Measurements from ENCODE around the gene UQCR10.

- TF ChIP-seq, protein P1, sequence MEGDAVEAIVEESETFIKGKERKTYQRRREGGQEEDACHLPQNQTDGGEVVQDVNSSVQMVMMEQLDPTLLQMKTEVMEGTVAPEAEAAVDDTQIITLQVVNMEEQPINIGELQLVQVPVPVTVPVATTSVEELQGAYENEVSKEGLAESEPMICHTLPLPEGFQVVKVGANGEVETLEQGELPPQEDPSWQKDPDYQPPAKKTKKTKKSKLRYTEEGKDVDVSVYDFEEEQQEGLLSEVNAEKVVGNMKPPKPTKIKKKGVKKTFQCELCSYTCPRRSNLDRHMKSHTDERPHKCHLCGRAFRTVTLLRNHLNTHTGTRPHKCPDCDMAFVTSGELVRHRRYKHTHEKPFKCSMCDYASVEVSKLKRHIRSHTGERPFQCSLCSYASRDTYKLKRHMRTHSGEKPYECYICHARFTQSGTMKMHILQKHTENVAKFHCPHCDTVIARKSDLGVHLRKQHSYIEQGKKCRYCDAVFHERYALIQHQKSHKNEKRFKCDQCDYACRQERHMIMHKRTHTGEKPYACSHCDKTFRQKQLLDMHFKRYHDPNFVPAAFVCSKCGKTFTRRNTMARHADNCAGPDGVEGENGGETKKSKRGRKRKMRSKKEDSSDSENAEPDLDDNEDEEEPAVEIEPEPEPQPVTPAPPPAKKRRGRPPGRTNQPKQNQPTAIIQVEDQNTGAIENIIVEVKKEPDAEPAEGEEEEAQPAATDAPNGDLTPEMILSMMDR (IDR thresholded peaks at IDR 0.05; ENCODE audit: low read depth, low read length), result no peak
- no peak for TF ChIP-seq EZH2phosphoT487 (IDR thresholded peaks at IDR 0.05; ENCODE audit: low read depth)
These were observed 45.0 kb upstream of the UQCR10 start for GRCh38 chr22:29722151-29722550.
